Thyroid gland (tissue), 4 donors: ENCODE results near the gene FKBP7. TPM values are rescaled to one million over a fixed set of nuclear protein-coding genes. Genes with fewer than 3 reads are reported as not detected.

Source experiments
- DNase-seq, 2 donors: peaks; one replicate each; pipeline ENCODE4 v3.0.0-alpha.2; 2019
- H3K27ac ChIP-seq, 3 donors: fragments of 200-600 bp; sonication (generic); 1 replicate in 2 of 3; 2 replicates in 1 of 3; pipeline ENCODE4 v1.5.1; 2016 to 2019; ENCODE audit warnings: mild to moderate bottlenecking in 1 of 3, moderate library complexity in 1 of 3
- H3K27me3 ChIP-seq: fragments of 200-600 bp; sonication (generic); one replicate; pipeline ENCODE4 v1.5.1; 2019
- H3K36me3 ChIP-seq, 2 donors: fragments of 200-600 bp; sonication (generic); one replicate each; pipeline ENCODE4 v1.5.1; 2016 to 2019
- H3K4me1 ChIP-seq, 2 donors: fragments of 200-600 bp; sonication (generic); one replicate each; pipeline ENCODE4 v1.5.1; 2017 to 2019
- H3K4me3 ChIP-seq, 3 donors: fragments of 200-600 bp; sonication (generic); replicated peaks in 1 of 3; 1 replicate in 2 of 3; 2 replicates in 1 of 3; pipeline ENCODE4 v1.5.1; 2016; ENCODE audit warnings: mild to moderate bottlenecking in 1 of 3
- H3K9me3 ChIP-seq: fragments of 200-600 bp; sonication (generic); one replicate; pipeline ENCODE4 v1.5.1; 2017
- CTCF ChIP-seq, 6 experiments: fragments of 200-600 bp in 3 of 6; fragments of 450-650 bp in 3 of 6; sonication (generic) in 3 of 6; IDR thresholded peaks; one replicate each; pipeline ENCODE4 v1.5.1; 2016 to 2019; ENCODE audit warnings: antibody characterized with exemption in 6 of 6, mild to moderate bottlenecking in 2 of 6, inconsistent platforms in 1 of 6, moderate library complexity in 1 of 6
- POLR2A ChIP-seq, 2 donors: fragments of 450-650 bp; IDR thresholded peaks; one replicate each; pipeline ENCODE4 v1.6.1; 2017; ENCODE audit warnings: antibody characterized with exemption in 2 of 2, mild to moderate bottlenecking in 2 of 2, moderate library complexity in 1 of 2
- WGBS, 2 donors: methylation state at CpG; one replicate each; pipeline ENCODE4 v1.1.5; 2017; 5-methylcytosine and 5-hydroxymethylcytosine counted together
- intact Hi-C: fragments of 100-400 bp; cut with DNase I; formaldehyde crosslinking; loops from one replicate; pipeline ENCODE4 v1.15.1; 2023
- total RNA-seq, 4 donors: library from RNA; depleted of rRNA; stranded (reverse); fragments of >200 nt; gene quantifications; one replicate each; pipeline ENCODE4 v1.2.3, GENCODE V29; 2016

FKBP7 gene
- total RNA-seq, 4 donors from 2014 or later, result 10.0 to 22.4 (median 16.5) TPM

GRCh38 chr2:178491612-178492011, 13.2 kb upstream of the FKBP7 start:
- Histone ChIP-seq H3K9me3 (no peaks in the 10 kb centered on the region), H3K4me1 (no peaks in the 10 kb centered on the region), H3K27ac (no peak overlapping the region), H3K27me3 (no peaks in the 10 kb centered on the region), H3K36me3 (peaks cover 37 to 40% of the 10 kb centered on the region in 2 donors), H3K4me3 (no peak overlapping the region)
- no peak for TF ChIP-seq CTCF (IDR thresholded peaks at IDR 0.05)
- WGBS, 2 donors, result 89 to 94% methylated on average over 6 of the region's 6 CpGs
- intact Hi-C loops, result no loop called here
- no peak for DNase-seq

- peaks cover 36 to 40% of the 10 kb centered on the region in 2 donors for H3K4me1 ChIP-seq
- no peaks in the 10 kb centered on the region for H3K9me3 ChIP-seq
- no peak overlapping the region for H3K4me3 ChIP-seq
- intact Hi-C loops, result no loop called here
- H3K27me3 ChIP-seq, result no peaks in the 10 kb centered on the region
- 84 to 85% methylated on average over 3 of the region's 3 CpGs for WGBS, 2 donors
- H3K27ac ChIP-seq, result no peak overlapping the region
- TF ChIP-seq POLR2A (IDR thresholded peaks at IDR 0.05) (no peak), CTCF (IDR thresholded peaks at IDR 0.05) (no peak)
- H3K36me3 ChIP-seq, result no peaks in the 10 kb centered on the region
- no peak for DNase-seq
Observed at GRCh38 chr2:178485356-178485755, 7.0 kb upstream of the FKBP7 start.

- TF ChIP-seq CTCF (IDR thresholded peaks at IDR 0.05) (no peak), POLR2A (IDR thresholded peaks at IDR 0.05) (no peak)
- intact Hi-C loops, result no loop called here
- DNase-seq, result peak; percentile 72 to 79
- Histone ChIP-seq H3K27ac (no peak overlapping the region), H3K27me3 (no peaks in the 10 kb centered on the region), H3K4me1 (peaks cover 41 to 42% of the 10 kb centered on the region in 2 donors), H3K4me3 (no peak overlapping the region), H3K36me3 (no peaks in the 10 kb centered on the region), H3K9me3 (no peaks in the 10 kb centered on the region)
- WGBS, 2 donors, result 53 to 59% methylated on average over 6 of the region's 6 CpGs
Observed at GRCh38 chr2:178484245-178485041, 6.0 kb upstream of the FKBP7 start.

- no peak for DNase-seq
- Histone ChIP-seq H3K9me3 (no peaks in the 10 kb centered on the region), H3K27ac (no peak overlapping the region), H3K27me3 (no peaks in the 10 kb centered on the region), H3K36me3 (no peaks in the 10 kb centered on the region), H3K4me1 (peaks cover 43 to 50% of the 10 kb centered on the region in 2 donors), H3K4me3 (no peak overlapping the region)
- no peak for TF ChIP-seq CTCF (IDR thresholded peaks at IDR 0.05)
- 91 to 97% methylated on average over 4 of the region's 4 CpGs for WGBS, 2 donors
- intact Hi-C loops, result no loop called here
Observed at GRCh38 chr2:178482437-178482836, 4.0 kb upstream of the FKBP7 start.
